Stimulated activated CD4-positive, alpha-beta T cell treated with anti-CD3 and anti-CD28 coated beads, TNF-alpha, amount 100 ng/mL, for 24 hours (primary cell): ENCODE data around the gene ARHGAP26.
A peak's percentile ranks its signal among the peaks of the same experiment; 100 is the strongest.
"Not testable (repeated sequence)": the region's sequence is repeated elsewhere in the genome, so short reads cannot be mapped to it uniquely, and the experiment has no call there.

Source experiments
- DNase-seq, 3 experiments: peaks; one replicate each; pipeline ENCODE4 v3.0.0-alpha.2; 2020; ENCODE audit warnings: low read depth in 3 of 3

The ARHGAP26 gene

DNA sequence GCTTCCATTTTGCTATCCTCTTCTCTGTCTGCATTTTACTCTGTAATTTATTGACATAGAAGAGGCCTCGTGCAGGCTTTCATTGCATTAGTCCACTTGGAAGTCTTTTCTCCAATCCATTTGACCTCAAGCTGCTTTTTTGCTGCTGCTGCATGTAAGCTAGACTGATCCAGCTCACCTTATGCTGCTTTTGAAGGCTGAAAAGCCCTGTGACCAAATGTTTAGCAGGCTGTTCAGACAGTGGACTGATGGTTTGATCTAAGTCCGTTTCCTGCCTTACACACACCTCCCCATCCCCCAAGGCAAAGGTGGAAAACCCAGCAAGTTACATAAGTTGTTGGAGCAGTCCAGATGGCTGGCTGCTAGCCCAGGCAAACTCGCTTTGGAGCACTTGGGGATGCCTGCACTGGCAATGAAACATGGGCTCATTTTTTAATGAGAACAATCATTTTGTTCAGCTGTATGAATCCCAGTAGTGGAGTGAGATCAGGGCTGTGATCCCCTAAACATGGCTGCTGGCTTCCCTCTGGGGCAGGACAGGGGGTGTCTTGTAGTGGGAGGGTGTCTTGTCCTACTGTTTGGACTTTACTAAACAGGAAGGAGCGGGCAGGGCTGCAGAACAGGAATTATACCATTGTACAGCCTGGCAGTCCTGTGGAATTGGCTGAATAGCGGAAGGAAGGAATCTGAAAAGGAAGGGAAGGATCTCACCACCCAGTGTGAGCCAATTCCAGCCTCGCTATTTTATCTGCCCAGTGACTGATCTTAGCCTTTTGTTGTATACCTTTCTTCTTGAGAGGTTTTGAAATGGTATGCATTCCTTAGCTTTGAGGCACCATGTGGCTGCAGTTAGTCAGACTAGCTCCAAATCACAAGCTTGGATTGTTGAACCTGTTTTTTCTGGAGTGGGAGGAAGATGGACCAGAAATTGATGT is 212.0 kb downstream of the ARHGAP26 start:
- no peak for DNase-seq

DNA sequence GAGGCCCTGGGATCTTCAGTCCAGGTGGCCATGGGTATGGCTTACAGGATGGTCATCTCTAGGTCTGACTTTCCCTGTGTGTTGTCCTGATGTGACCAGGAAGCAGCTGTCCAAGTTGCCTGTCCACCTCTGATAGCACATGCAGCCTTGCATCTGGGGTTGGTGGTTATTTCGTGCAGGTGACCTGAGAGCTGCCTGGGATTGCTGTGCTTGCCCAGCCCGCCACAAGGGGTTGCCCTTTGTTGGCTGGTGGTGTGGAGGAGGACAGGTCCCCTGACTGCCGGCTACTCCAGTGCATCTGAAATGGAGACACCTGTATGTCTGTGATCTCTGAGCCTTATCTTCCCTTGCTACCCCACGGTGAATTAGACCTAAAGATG is 212.6 kb downstream of the ARHGAP26 start:
- no peak for DNase-seq

DNA sequence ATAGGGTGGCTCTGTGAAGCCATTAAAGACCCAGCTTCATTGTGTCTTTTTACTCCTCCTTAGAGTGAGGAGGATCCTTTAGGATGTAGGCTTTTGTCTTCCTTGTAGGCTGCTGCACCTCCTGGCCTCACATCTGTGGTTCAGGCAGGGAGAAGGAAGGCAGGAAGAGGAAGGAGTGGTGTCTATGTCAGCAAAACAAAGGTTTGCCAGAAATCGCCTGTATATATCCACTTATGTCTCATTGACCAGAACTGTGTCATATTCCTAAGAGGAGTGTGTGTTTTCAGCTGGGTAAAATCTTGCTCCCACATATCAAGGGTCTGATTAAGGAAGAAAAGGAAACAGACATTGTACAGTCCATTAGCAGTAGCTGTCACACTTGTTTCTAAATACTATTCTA is 213.8 kb downstream of the ARHGAP26 start:
- no peak for DNase-seq

DNA sequence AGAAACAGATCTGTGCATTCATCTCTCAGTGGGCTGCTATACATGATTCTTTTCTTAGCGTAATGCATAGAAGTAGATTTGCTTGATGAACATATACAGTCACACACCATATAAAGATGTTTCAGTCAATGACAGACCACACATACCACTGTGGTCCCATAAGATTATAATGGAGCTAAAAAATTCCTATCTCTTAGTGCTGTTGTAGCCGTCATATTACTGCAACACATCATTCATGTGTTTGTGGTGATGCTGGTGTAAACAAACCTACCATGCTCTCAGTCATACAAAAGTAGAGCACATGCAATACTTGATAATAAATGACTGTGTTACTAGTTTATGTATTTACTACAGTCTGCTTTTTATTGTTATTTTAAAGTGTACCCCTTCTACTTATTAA is 214.3 kb downstream of the ARHGAP26 start:
- no peak for DNase-seq

DNA sequence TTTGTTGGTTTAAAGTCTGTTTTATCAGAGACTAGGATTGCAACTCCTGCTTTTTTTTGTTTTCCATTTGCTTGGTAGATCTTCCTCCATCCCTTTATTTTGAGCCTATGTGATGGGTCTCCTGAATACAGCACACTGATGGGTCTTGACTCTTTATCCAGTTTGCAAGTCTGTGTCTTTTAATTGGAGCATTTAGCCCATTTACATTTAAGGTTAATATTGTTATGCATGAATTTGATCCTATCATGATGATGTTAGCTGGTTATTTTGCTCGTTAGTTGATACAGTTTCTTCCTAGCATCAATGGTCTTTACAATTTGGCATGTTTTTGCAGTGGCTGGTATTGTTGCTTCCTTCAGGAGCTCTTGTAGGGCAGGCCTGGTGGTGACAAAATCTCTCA is 219.1 kb downstream of the ARHGAP26 start:
- not testable (repeated sequence) for DNase-seq

DNA sequence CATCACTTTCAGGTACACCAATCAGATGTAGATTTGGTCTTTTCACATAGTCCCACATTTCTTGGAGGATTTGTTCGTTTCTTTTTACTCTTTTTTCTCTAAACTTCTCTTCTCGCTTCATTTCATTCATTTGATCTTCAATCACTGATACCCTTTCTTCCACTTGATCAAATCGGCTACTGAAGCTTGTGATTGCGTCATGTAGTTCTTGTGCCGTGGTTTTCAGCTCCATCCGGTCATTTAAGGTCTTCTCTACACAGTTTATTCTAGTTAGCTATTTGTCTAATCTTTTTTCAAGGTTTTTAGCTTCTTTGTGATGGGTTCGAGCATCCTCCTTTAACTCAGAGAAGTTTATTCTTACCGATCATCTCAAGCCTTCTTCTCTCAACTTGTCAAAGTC is 219.9 kb downstream of the ARHGAP26 start:
- DNase-seq: not testable (repeated sequence)

DNA sequence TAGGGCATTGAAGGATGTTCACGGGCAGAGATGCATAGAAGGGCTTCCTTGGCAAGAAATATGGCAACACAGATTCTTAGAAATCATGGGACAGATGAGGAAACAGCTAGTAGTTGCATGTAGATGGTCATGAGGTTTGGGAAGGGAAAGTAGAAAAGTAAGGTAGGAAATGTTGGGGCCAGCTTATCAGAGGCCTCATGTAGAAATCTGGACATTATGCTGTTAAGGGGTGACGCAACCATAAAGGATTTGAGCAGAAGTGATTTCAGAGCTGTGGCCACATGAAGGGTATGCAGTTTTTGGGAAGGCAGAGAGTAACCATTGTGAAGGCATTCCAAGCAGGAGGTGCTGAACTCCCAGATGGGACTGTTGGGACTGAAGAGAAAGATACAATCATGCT is 224.0 kb downstream of the ARHGAP26 start:
- DNase-seq: no peak

DNA sequence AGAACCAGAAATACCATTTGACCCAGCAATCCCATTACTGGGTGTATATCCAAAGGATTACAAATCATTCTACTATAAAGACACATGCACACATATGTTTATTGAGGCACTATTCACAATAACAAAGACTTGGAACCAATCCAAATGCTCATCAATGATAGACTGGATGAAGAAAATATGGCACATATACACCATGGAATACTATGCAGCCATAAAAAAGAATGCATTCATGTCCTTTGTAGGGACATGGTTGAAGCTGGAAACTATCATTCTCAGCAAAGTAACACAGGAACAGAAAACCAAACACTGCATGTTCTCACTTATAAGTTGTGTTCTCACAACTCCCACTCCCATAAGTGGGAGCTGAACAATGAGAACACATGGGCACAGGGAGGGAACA is 225.4 kb downstream of the ARHGAP26 start:
- DNase-seq: not testable (repeated sequence)

DNA sequence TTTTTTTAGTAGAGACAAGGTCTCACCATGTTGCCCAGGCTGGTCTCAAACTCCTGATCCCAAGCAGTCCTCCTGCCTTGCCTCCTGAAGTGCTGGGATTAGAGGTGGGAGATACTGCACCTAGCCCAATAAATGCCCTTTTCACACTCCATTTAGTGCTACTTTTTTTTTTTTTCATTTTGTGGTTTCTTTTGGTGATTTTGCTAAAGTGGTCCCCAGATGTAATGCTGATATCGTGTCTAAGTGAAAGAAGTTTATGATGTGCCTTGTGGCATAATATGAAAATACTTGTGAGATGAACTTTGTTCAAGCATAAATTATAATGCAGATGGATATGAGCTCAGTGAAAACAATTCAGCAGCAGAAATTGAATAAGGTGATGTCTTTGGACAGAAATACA is 227.4 kb downstream of the ARHGAP26 start:
- DNase-seq: no peak

DNA sequence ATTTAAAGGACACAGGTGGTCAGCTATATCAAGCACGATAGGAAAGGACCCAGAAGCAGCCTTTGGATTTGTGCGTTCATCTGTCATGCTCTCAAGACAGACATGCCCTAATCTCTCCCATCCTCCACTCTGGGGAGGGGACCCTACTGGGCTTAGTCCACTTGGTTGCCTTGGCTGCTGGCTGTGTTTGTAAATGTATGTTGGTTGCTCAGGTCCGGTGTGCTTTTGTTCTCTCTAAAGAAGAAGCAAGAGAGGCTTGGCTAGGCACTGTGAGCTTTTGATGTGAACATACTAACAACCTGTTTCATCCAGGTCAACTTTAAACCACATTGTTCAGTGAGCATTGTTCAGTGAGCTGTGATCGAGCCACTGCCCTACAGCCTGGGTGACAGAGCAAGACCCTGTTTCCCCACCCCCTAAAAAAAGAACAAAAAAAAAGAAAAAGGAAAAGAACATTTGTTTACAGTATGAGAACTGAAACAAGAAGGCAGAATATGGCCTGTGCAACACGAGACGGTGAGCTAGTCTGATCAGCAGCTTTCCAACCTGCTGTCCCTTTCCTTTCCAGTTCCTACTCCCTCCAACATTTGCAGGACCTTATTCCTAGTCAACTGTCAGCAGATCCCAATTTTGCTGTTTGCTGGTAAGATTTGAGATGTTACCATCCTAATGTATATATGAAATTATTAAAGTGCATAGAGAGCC is 228.3 kb downstream of the ARHGAP26 start:
- no peak for DNase-seq

DNA sequence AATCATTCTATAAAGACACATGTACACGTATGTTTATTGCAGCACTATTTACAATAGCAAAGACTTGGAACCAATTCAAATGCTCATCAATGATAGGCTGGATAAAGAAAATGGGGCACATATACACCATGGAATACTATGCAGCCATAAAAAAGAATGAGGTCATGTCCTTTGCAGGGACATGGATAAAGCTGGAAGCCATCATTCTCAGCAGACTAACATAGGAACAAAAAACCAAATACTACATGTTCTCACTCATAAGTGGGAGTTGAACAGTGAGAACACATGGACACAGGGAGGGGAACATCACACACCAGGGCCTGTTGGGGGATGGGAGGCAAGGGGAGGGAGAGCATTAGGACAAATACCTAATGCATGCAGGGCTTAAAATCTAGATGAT is 230.4 kb downstream of the ARHGAP26 start:
- DNase-seq: not testable (repeated sequence)

DNA sequence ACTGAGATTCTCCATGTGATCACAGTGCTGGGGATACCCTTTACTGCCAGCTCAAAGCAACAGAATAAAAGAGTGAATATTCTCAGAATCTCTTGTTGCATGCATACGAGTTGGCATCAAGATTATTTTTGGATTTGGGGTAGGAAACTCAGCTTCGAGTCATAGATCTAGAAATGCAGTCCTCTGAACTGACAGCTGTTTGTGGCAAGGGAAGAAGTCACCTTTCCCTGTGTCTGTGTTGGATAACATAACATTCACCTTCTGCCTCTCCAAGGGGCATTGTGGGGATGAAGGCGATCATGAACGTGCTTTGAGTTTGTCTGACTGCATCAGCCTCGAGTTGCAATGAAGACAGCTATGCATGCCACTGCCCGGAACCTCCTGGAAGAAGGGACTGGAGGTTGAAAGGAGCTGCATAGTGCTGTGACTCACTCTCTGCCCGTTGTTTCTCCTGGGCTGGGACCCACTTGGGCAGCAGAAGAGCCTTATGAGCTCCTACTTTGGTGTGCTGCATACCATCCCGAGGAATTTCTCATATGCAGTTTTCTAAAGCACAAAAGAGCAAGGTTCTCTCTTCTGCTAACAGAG is 231.7 kb downstream of the ARHGAP26 start:
- DNase-seq: peak in 1 of 3 experiments; percentile 16

DNA sequence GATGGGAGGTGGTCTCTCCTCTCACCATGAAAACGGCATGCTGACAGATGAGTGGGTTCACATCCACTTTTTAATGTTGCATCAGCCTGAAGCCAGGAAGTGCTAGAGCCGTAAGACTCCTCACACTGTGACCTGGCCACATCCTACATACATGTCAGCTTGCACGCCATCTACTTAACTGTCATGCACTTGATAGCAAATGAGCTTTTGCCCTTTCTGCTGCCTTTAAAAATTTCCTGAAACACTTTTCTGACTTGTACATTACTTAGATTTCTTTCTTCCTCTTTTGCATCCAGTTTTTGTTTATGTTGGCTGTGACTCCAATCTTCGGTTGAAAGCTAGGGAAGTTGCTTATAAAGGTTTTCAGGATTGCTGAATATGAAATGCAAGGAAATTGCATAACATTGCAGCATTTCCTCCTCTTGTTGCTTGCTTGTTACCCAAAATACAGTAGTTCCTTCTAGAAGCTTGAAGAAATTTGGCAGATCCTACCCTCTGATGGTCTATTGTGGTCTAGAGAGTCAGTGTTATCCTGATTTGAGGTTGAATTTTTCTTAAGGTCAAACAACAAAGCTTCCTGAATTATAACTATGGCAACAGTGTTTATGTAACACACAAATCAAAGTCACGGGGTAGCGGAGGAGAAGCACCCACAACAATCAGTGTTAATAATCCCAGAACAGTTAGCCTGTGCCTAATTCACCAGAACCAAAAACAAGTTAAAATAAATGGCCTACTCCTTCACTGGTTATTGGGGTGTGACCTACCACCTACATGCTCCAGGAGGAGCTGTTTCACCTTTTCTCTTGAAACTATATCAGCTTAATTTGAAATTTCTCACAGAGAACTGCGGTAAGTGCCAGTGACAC is 232.5 kb downstream of the ARHGAP26 start:
- peak in 2 of 3 experiments; percentile 37 to 46 for DNase-seq

DNA sequence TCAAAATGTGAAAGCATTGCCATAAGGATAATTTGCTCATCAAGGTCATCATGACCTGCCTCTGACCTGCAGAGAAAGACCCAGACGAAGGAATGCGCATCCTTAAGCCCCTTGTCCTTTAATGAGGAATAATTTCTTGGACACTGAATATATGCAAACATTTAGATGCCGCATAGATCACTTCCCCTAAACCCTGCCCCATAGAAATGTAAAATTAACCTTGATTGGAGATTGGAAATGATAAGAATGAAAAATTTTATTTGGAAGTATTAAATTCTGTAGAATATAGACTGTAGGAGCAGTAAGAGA is 233.1 kb downstream of the ARHGAP26 start:
- DNase-seq: no peak

DNA sequence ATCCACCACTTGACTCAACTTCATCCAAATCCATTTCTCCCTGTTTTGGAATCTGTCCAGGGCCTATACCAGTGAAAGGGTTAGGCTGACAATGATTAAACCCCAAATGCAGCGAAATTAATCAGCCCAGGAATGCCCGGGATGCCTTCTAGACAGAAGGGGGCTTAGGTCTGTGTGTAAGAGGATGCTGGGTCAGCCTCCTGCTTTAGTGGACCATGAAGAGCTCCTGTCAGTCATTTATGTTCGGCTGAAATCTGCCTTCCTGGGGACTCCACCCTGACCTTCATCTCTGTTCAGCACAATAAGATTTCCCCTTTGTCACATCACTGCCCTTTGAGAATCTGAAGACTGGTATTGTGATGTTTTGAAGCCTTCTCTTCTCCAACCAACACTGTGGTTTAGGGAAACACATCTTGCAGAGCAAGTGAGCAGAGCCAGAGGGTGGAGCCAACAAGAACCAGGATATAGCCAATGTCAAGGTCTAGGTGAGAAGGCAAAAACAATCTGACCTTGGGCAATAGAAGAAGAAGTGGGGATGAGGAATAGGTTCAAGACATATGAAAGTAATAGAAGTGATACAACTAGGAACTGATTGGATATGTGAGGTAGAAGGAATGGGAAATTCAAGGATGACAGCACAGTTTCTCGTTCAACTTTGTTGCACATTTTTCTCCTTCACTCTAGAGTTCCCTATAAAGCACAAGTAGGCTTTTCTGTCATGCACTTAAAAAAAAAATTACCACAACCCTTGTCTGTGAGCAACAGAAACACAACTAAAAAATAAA is 234.4 kb downstream of the ARHGAP26 start:
- no peak for DNase-seq

DNA sequence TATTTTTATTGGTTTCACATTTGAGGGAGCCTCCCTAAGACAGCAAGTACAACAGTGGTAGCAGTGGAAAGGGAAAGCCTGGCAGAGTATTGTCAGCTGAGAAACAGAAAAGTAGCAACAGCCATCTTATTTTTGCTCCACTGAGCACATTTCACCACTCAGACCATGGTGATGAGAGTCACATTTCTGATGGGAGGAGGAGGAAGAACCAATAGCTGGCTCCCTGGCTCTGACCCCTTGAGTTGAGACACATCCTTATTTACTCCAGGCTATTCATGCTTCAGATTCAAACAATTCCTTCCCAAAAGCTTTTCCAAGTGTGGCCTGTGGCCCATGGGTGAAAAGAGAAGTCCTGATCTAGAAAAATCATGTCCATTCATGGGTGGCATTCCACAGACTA is 236.3 kb downstream of the ARHGAP26 start:
- no peak for DNase-seq

DNA sequence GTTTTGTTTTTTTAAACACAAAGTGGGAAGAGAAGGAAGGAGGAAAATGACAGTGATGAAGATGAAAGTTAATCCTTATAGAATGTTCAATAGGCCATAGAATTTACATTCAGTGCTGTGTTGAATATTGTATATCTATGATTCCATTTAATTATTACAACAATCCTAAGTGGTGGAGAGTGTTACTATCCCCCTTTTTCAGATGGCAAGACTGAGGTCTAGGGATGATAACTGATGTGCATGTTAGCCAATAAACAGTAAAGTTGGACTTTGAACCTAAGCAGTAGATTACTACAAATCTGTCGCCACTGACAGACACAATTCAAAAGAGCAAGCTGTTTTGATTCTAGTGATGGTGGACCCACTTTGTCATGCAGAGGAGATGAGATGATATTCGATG is 237.9 kb downstream of the ARHGAP26 start:
- DNase-seq: no peak

DNA sequence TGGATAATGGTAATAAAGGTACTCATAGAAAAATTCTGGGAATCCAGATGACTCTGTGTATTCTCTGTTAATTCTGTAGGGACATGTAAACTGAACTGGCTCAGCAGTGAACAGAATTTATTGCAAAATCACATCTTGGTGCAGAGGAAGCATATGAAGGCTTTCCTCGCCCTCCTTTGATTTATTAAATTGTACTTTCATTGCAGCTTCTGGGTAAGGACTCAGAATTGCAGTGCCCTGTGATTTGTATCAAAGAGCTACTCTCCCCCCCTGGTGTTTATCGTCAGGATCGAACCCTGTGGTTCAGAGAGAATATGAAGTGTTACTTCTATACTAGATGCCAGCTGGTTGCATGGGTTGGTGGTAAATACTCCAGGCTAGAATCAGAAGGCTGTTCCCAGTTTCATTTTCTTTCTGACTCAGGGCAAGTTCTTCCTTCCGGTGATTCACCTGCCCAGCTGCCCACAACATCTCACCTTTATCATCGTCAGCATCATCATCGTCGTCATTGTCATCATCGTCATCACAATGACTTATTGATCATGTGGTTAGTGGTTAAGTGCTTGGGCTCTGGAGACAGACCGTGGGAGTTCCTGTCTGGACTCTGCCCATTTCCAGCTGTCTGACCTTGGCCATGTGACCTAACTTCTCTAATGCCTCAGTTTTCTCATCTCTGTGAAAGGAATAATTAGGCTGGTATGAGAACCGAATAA is 238.8 kb downstream of the ARHGAP26 start:
- DNase-seq: peak; percentile 63 to 83 (median 70)

DNA sequence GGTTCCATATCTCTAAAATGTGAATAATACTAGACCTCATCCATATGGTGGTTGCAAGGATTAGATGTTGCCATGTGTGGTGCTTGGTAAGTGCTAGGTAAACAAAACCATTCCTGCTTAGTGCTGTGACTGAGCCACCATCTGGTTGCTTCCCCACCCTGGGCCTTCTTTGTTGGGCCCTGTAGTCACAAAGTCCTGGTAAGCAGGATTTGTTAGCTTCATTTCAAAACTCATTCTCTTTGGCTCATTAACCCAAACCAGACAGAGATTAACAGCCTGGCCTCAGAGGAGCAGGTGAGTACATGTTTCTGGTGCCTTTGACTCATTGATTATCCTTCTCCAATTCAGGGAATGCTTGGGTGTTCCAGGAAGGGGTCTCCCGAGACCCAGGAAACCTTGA is 240.2 kb downstream of the ARHGAP26 start:
- no peak for DNase-seq

DNA sequence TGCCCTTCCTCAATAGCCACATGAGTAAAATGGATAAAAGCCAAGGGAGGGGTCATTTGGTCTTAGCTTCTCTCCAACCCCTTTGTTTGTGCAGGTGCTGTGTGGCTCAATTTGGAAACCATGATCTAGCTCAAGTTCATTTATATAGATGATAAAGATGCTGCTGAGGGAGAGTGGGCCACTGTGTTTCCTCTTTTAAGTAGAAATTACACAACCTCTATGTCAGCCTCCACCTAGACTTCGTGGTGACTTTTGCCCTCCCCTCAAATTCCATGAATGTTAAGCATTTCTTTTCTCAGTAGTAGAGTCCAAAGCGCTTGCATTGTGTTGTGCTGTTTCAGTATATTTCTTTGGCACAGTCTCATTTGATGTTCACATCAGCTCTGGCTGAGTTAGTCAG is 241.4 kb downstream of the ARHGAP26 start:
- no peak for DNase-seq
